ENCODE measurements around the gene OR10P1.

DNA sequence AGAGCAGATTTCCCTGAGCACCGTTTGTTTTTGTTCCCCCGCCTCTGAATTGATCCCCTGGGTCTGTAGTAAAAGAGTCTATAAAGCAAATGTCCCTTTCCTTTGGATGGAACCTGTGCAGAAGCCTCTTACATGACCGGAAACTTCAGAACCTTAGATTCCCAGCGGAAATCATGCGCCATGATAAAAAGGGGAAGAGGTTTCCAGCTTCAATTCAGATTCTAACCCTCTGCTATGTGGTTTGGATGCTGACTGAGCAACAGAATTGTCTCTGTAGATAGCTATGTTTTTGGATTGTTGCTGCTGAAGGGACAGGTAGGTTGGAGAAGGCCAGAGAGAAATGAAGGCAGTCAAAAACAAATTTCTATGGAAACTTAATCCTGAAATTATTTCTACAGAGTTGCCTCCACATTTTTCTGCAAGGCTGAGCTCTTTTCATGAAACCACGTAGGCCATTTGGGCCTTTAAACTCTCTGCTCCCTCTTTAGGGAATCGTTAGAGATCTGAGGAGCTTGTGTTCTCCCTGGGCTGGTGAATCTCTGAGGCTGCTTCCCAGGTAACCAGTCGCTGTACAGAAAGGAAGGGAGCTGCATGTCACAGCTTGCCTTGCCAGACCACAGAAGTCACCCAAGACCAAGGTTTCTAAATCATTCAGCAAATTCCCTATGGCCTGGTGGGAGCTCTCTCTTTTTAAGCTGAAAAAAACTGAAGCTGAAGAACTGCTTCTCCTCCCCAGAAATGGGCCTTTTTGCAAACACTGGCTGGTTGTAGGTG is 28.7 kb upstream of the OR10P1 start:
- TF ChIP-seq POLR2A (IDR thresholded peaks at IDR 0.05) (no peak), POLR2AphosphoS5 (IDR thresholded peaks at IDR 0.05; ENCODE audit: insufficient read depth in 1 of 2, low read depth in 1 of 2) (no peak)
- TF ChIP-seq, protein P1, sequence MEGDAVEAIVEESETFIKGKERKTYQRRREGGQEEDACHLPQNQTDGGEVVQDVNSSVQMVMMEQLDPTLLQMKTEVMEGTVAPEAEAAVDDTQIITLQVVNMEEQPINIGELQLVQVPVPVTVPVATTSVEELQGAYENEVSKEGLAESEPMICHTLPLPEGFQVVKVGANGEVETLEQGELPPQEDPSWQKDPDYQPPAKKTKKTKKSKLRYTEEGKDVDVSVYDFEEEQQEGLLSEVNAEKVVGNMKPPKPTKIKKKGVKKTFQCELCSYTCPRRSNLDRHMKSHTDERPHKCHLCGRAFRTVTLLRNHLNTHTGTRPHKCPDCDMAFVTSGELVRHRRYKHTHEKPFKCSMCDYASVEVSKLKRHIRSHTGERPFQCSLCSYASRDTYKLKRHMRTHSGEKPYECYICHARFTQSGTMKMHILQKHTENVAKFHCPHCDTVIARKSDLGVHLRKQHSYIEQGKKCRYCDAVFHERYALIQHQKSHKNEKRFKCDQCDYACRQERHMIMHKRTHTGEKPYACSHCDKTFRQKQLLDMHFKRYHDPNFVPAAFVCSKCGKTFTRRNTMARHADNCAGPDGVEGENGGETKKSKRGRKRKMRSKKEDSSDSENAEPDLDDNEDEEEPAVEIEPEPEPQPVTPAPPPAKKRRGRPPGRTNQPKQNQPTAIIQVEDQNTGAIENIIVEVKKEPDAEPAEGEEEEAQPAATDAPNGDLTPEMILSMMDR (IDR thresholded peaks at IDR 0.05), result no peak

Data from vagina (tissue), 2 donors.